H1 (cell line): Measurements from ENCODE around the gene GPA33. TPM values are rescaled to one million over a fixed set of nuclear protein-coding genes. Genes with fewer than 3 reads are reported as not detected.
A peak's percentile ranks its signal among the peaks of the same experiment; 100 is the strongest.

ENCODE experiments used
- CTCF ChIA-PET: fragments of 300-600 bp; sonication (Branson Sonifier 250); formaldehyde crosslinking; loops from one replicate; lab custom pipeline; 2021; ENCODE audit not compliant: partially characterized antibody; lab: Charles Lee
- POLR2A ChIA-PET: fragments of 300-600 bp; sonication (Branson Sonifier 250); formaldehyde crosslinking; loops from one replicate; lab custom pipeline; 2021; ENCODE audit warnings: inconsistent platforms; ENCODE audit not compliant: partially characterized antibody; lab: Charles Lee
- DNase-seq, 2 experiments: peaks; one replicate each; pipeline versions ENCODE4 v3.0.0 to v3.0.0-alpha.2; 2010 to 2022; ENCODE audit warnings: low spot score in 2 of 2, low read depth in 1 of 2, mixed read lengths in 1 of 2
- FAIRE-seq: peaks from 2 replicates; lab custom pipeline; 2011; peaks lifted over from hg19 to GRCh38; lab: Jason Lieb, UNC
- H2AFZ ChIP-seq: 2 replicates; pipeline ENCODE4 v1.8.1; 2012; ENCODE audit warnings: low read length, inconsistent platforms
- H2AK5ac ChIP-seq: 2 replicates; pipeline ENCODE4 v1.6.1; 2013; ENCODE audit warnings: low read depth, low read length
- H2BK120ac ChIP-seq: replicated peaks from 2 replicates; pipeline ENCODE3; 2013; ENCODE audit warnings: low read depth, low read length, inconsistent platforms
- H2BK12ac ChIP-seq: 2 replicates; pipeline ENCODE4 v1.6.1; 2013; ENCODE audit warnings: low read depth, low read length
- H2BK15ac ChIP-seq: 2 replicates; pipeline ENCODE4 v1.6.1; 2013; ENCODE audit warnings: low read length
- H2BK20ac ChIP-seq: 2 replicates; pipeline ENCODE4 v1.6.1; 2013; ENCODE audit warnings: low read length
- H2BK5ac ChIP-seq: 2 replicates; pipeline ENCODE4 v1.6.1; 2013; ENCODE audit warnings: low read depth, low read length
- H3K14ac ChIP-seq: 2 replicates; pipeline ENCODE4 v1.6.1; 2013; ENCODE audit warnings: inconsistent platforms; ENCODE audit not compliant: insufficient read length
- H3K18ac ChIP-seq: 2 replicates; pipeline ENCODE4 v1.6.1; 2013; ENCODE audit warnings: low read length; ENCODE audit errors: extremely low read depth
- H3K23ac ChIP-seq: 2 replicates; pipeline ENCODE4 v1.6.1; 2013; ENCODE audit warnings: inconsistent platforms; ENCODE audit not compliant: insufficient read length
- H3K23me2 ChIP-seq: 2 replicates; pipeline ENCODE4 v1.6.1; 2013; ENCODE audit warnings: low read depth, low read length
- H3K27ac ChIP-seq: 2 replicates; pipeline ENCODE4 v1.6.1; 2011; ENCODE audit warnings: low read depth, low read length, inconsistent platforms
- H3K27me3 ChIP-seq, 4 experiments: replicated peaks in 1 of 4; 1 replicate in 1 of 4; 2 replicates in 3 of 4; pipeline versions ENCODE4 v1.6.1 to v1.8.1; 2011 to 2013; ENCODE audit warnings: low read length in 3 of 4, mild to moderate bottlenecking in 3 of 4, inconsistent platforms in 2 of 4, mixed read lengths in 2 of 4, moderate library complexity in 1 of 4; ENCODE audit not compliant: control insufficient read depth in 3 of 4, insufficient read depth in 3 of 4; ENCODE audit errors: extremely low read depth in 1 of 4
- H3K36me3 ChIP-seq, 4 experiments: 2 replicates each; pipeline versions ENCODE4 v1.6.1 to v1.8.1; 2011 to 2013; ENCODE audit warnings: mild to moderate bottlenecking in 4 of 4, low read length in 3 of 4, moderate library complexity in 2 of 4, control low read depth in 1 of 4, inconsistent platforms in 1 of 4; ENCODE audit not compliant: insufficient read depth in 4 of 4, control insufficient read depth in 2 of 4
- H3K4ac ChIP-seq: replicated peaks from 2 replicates; pipeline ENCODE3; 2013; ENCODE audit warnings: low read length, low read depth, mixed read lengths, inconsistent platforms; ENCODE audit not compliant: insufficient read length
- H3K4me1 ChIP-seq, 4 experiments: replicated peaks in 1 of 4; 1 replicate in 1 of 4; 2 replicates in 3 of 4; pipeline versions ENCODE4 v1.6.1 to v1.8.1; 2011 to 2013; ENCODE audit warnings: low read length in 3 of 4, inconsistent platforms in 2 of 4, mixed read lengths in 1 of 4; ENCODE audit not compliant: insufficient read depth in 4 of 4, control insufficient read depth in 3 of 4
- H3K4me2 ChIP-seq, 2 experiments: 2 replicates each; pipeline versions ENCODE4 v1.6.1 to v1.8.1; 2011 to 2013; ENCODE audit warnings: low read depth in 2 of 2, low read length in 2 of 2, control low read depth in 1 of 2, inconsistent platforms in 1 of 2, mild to moderate bottlenecking in 1 of 2; ENCODE audit not compliant: insufficient read depth in 1 of 2
- H3K4me3 ChIP-seq, 4 experiments: fragments of 200-600, 300-600 bp in 1 of 4; sonication (generic), shearing (Covaris generic), sonication (Bioruptor Twin) in 1 of 4; 2 replicates each; pipeline versions ENCODE4 v1.5.1 to v1.8.1; 2011 to 2016; ENCODE audit warnings: low read length in 4 of 4, low read depth in 3 of 4, control low read depth in 2 of 4, inconsistent platforms in 2 of 4, mild to moderate bottlenecking in 2 of 4, mixed read lengths in 1 of 4, moderate library complexity in 1 of 4; ENCODE audit not compliant: insufficient read depth in 2 of 4; ENCODE audit errors: extremely low read depth in 1 of 4
- H3K56ac ChIP-seq: replicated peaks from 2 replicates; pipeline ENCODE3; 2013; ENCODE audit warnings: low read depth, mild to moderate bottlenecking, mixed read lengths, low read length, inconsistent platforms; ENCODE audit not compliant: insufficient read length
- H3K79me1 ChIP-seq: 2 replicates; pipeline ENCODE4 v1.6.1; 2013; ENCODE audit warnings: low read depth, low read length, control low read depth
- H3K79me2 ChIP-seq, 2 experiments: 2 replicates each; pipeline versions ENCODE4 v1.6.1 to v1.8.1; 2012 to 2013; ENCODE audit warnings: low read length in 2 of 2, mild to moderate bottlenecking in 2 of 2, inconsistent platforms in 1 of 2; ENCODE audit not compliant: insufficient read depth in 2 of 2, control insufficient read depth in 1 of 2
- H3K9ac ChIP-seq, 4 experiments: replicated peaks in 1 of 4; 1 replicate in 1 of 4; 2 replicates in 3 of 4; pipeline versions ENCODE4 v1.6.1 to v1.8.1; 2011 to 2013; ENCODE audit warnings: low read depth in 3 of 4, low read length in 3 of 4, control low read depth in 2 of 4, mild to moderate bottlenecking in 2 of 4, moderate library complexity in 2 of 4, inconsistent platforms in 1 of 4; ENCODE audit errors: extremely low read depth in 1 of 4
- H3K9me3 ChIP-seq, 2 experiments: 2 replicates each; pipeline versions ENCODE4 v1.6.1 to v1.8.1; 2012 to 2013; ENCODE audit warnings: mild to moderate bottlenecking in 2 of 2, moderate library complexity in 2 of 2, control low read depth in 1 of 2, inconsistent platforms in 1 of 2, low read depth in 1 of 2, low read length in 1 of 2, mixed read lengths in 1 of 2; ENCODE audit not compliant: insufficient read depth in 2 of 2
- H4K20me1 ChIP-seq, 2 experiments: replicated peaks in 1 of 2; 2 replicates each; pipeline versions ENCODE3 to v1.8.1; 2011 to 2013; ENCODE audit warnings: inconsistent platforms in 2 of 2, low read length in 2 of 2, mild to moderate bottlenecking in 1 of 2; ENCODE audit not compliant: insufficient read depth in 2 of 2, control insufficient read depth in 1 of 2
- H4K5ac ChIP-seq: 2 replicates; pipeline ENCODE4 v1.6.1; 2013; ENCODE audit warnings: low read length, low read depth, mixed read lengths, inconsistent platforms; ENCODE audit not compliant: insufficient read length
- H4K8ac ChIP-seq: 2 replicates; pipeline ENCODE4 v1.8.0; 2013; ENCODE audit warnings: mild to moderate bottlenecking, moderate library complexity, low read length, inconsistent platforms; ENCODE audit not compliant: insufficient read depth; ENCODE audit errors: extremely low read depth
- H4K91ac ChIP-seq: replicated peaks from 2 replicates; pipeline ENCODE3; 2013; ENCODE audit warnings: low read length, mixed read lengths, inconsistent platforms; ENCODE audit not compliant: insufficient read length
- ATF2 ChIP-seq: IDR thresholded peaks from 2 replicates; pipeline ENCODE4 v1.6.1; 2012; ENCODE audit warnings: low read length, inconsistent platforms
- CHD1 ChIP-seq: IDR thresholded peaks from 2 replicates; pipeline ENCODE4 v1.6.1; 2012; ENCODE audit warnings: low read depth, low read length, improper control_type of control experiment
- RAD21 ChIP-seq, 2 experiments: IDR thresholded peaks in 1 of 2; conservative IDR thresholded peaks in 1 of 2; 2 replicates each; pipeline ENCODE4 v1.6.1; 2011; ENCODE audit warnings: low read depth in 2 of 2, low read length in 2 of 2, improper control_type of control experiment in 1 of 2, inconsistent platforms in 1 of 2, mild to moderate bottlenecking in 1 of 2, moderate library complexity in 1 of 2
- SAP30 ChIP-seq: fragments of 300-600 bp; sonication (generic); IDR thresholded peaks from 2 replicates; pipeline ENCODE4 v1.7.1; 2012; ENCODE audit warnings: low read length, moderate library complexity, mild to moderate bottlenecking, inconsistent platforms; ENCODE audit not compliant: insufficient read depth, insufficient replicate concordance
- SIN3A ChIP-seq, 2 experiments: IDR thresholded peaks in 1 of 2; conservative IDR thresholded peaks in 1 of 2; 2 replicates each; pipeline ENCODE4 v1.6.1; 2011 to 2012; ENCODE audit warnings: low read length in 2 of 2, improper control_type of control experiment in 1 of 2, low read depth in 1 of 2, mild to moderate bottlenecking in 1 of 2
- SIX5 ChIP-seq: IDR thresholded peaks from 2 replicates; pipeline ENCODE4 v1.6.1; 2011; ENCODE audit warnings: mild to moderate bottlenecking, low read depth, low read length
- SP1 ChIP-seq: IDR thresholded peaks from 2 replicates; pipeline ENCODE4 v1.6.1; 2011; ENCODE audit warnings: low read depth, low read length
- TEAD4 ChIP-seq: IDR thresholded peaks from 2 replicates; pipeline ENCODE4 v1.6.1; 2012; ENCODE audit warnings: low read depth, low read length, inconsistent platforms, mixed read lengths
- WGBS, 2 experiments: shearing (Covaris generic) in 1 of 2; methylation state at CpG; one replicate each; pipeline versions ENCODE4 v1.1.6 to v1.1.7; 2013 to 2015; ENCODE audit warnings: low lambda C conversion rate in 2 of 2, mixed read lengths in 2 of 2, inconsistent platforms in 1 of 2, low coverage in 1 of 2, missing lambda C conversion rate in 1 of 2; ENCODE audit not compliant: insufficient replicate concordance in 2 of 2, insufficient coverage in 1 of 2, insufficient read length in 1 of 2; ENCODE audit errors: extremely low coverage in 1 of 2, missing lambda C conversion rate in 1 of 2; 5-methylcytosine and 5-hydroxymethylcytosine counted together
- polyA plus RNA-seq, 7 experiments: library from polyadenylated mRNA; depleted of rRNA in 3 of 7; stranded (reverse) in 5 of 7; unstranded in 2 of 7; fragments of >200 nt in 5 of 7; fragments of 200-250 nt in 2 of 7; gene quantifications; 1 replicate in 5 of 7; 2 replicates in 1 of 7; 4 replicates in 1 of 7; pipeline versions ENCODE4 v1.2.1 to v1.2.3, GENCODE V29; 2011 to 2013; ENCODE audit warnings: missing spikeins in 2 of 7, mixed read lengths in 2 of 7
- total RNA-seq: library from RNA; stranded (reverse); fragmentation: NEBNext Ultra II Directional; extraction: Animal tissue kit (Norgen Biotek cat#: 25700); gene quantifications from 2 replicates; pipeline ENCODE4 v1.2.1, GENCODE V29; 2021

GPA33 gene
- total and polyA plus RNA-seq, 2 of the 8 experiments (the other 6 are each of a cell fraction or from before 2014, with no cell fraction given), result 0.19 to 0.67 TPM

GRCh38 chr1:167059045-167059808, 30.9 kb downstream of the GPA33 start:
- Histone ChIP-seq H3K4me1 (peaks cover 0 to 8% (median 2%) of the 10 kb centered on the region in 4 experiments; a peak in 4 of 7 replicates), H2BK15ac (peak overlapping the region; percentile 83; the same call in 1 of the 2 replicates), H3K4me3 (peak overlapping the region in 2 of 4 experiments; percentile 7 to 35; a peak in 3 of 8 replicates), H3K9me3 (no peaks in the 10 kb centered on the region), H2AFZ (peak overlapping the region; percentile 99), H4K91ac (no peak overlapping the region), H2BK5ac (no peak overlapping the region; the same call in 1 of the 2 replicates), H3K79me2 (no peaks in the 10 kb centered on the region), H3K36me3 (no peaks in the 10 kb centered on the region), H3K27me3 (no peaks in the 10 kb centered on the region), H4K5ac (no peak overlapping the region), H3K23ac (no peak overlapping the region), H2BK20ac (0 out of 2 replicates have a peak overlapping the region, but pooled peaks have one; percentile 34), H3K9ac (no peak overlapping the region), H3K18ac (0 out of 2 replicates have a peak overlapping the region, but pooled peaks have one; percentile 28), H3K4ac (no peak overlapping the region), H2BK120ac (no peak overlapping the region), H2AK5ac (no peak overlapping the region), H3K56ac (no peak overlapping the region), H3K23me2 (peaks cover 8% of the 10 kb centered on the region), H3K27ac (no peak overlapping the region), H4K20me1 (peaks cover 0 to 7% of the 10 kb centered on the region in 2 experiments), H4K8ac (peak overlapping the region; percentile 86; the same call in 1 of the 2 replicates), H3K79me1 (no peaks in the 10 kb centered on the region), H3K4me2 (peak overlapping the region; percentile 26 to 58), H3K14ac (no peak overlapping the region), H2BK12ac (no peak overlapping the region)
- peak; percentile 77 to 96 for DNase-seq
- FAIRE-seq, result peak; percentile 58
- 22% methylated on average over 17 of the region's 17 CpGs; no CpG with 5 or more reads in 1 of the 2 experiments for WGBS, 2 experiments
- ChIA-PET CTCF (interaction anchor here (0.5 to 18.6 kb wide), 97 partner anchors 8 to 1134 kb away, joined by 3 to 874 read pairs (median 5); partner anchors contain the start of genes ILDR2, POU2F1, STYXL2 and TADA1), POLR2A (interaction anchor here (1.1 to 3.4 kb wide), 2 partner anchors 149 to 161 kb away, joined by 3 to 20 read pairs; partner anchors contain the start of gene POU2F1)
- peak in 1 of 2 experiments; percentile 72; a peak in 1 of 4 replicates for TF ChIP-seq SIN3A (conservative IDR thresholded peaks at IDR 0.05 in 1 of 2, IDR thresholded peaks at IDR 0.05 in 1 of 2; ENCODE audit: low read depth in 1 of 2, low read length in 2 of 2)
- TF ChIP-seq SP1, result 0 out of 2 replicates have a peak, but pooled peaks have one; percentile 32
- TF ChIP-seq TEAD4, result no peak; the same call in 1 of the 2 replicates
- no peak for TF ChIP-seq SAP30
- no peak for TF ChIP-seq SIX5
- peak; percentile 90 to 94 for TF ChIP-seq RAD21 (IDR thresholded peaks at IDR 0.05 in 1 of 2, conservative IDR thresholded peaks at IDR 0.05 in 1 of 2; ENCODE audit: low read depth in 2 of 2, low read length in 2 of 2)
- no peak for TF ChIP-seq CHD1
- no peak for TF ChIP-seq ATF2
